Skeletal muscle satellite cell (primary cell): ENCODE measurements around the gene SLC29A1. TPM values are rescaled to one million over a fixed set of nuclear protein-coding genes. Genes with fewer than 3 reads are reported as not detected.

Experiments used
- H3K27me3 ChIP-seq: 2 replicates; pipeline ENCODE4 v1.7.0; 2013; ENCODE audit warnings: low read length; ENCODE audit not compliant: control insufficient read depth, insufficient read depth
- H3K36me3 ChIP-seq: 2 replicates; pipeline ENCODE4 v1.7.0; 2013; ENCODE audit warnings: mild to moderate bottlenecking, control low read depth, low read length; ENCODE audit not compliant: insufficient read depth
- H3K4me1 ChIP-seq: 2 replicates; pipeline ENCODE4 v1.7.0; 2013; ENCODE audit warnings: low read length; ENCODE audit not compliant: control insufficient read depth, insufficient read depth
- H3K4me2 ChIP-seq: 2 replicates; pipeline ENCODE4 v1.7.0; 2013; ENCODE audit warnings: mild to moderate bottlenecking, low read length
- H3K4me3 ChIP-seq: 2 replicates; pipeline ENCODE4 v1.7.0; 2013; ENCODE audit warnings: low read length
- H3K9ac ChIP-seq: 2 replicates; pipeline ENCODE4 v1.7.0; 2013; ENCODE audit warnings: mild to moderate bottlenecking, low read depth, low read length, moderate library complexity
- H3K9me3 ChIP-seq: replicated peaks from 2 replicates; pipeline ENCODE4 v1.7.0; 2013; ENCODE audit warnings: mild to moderate bottlenecking, control low read depth, low read length
- small RNA-seq: library from RNA; depleted of rRNA; stranded (forward); fragments of <200 nt; gene quantifications from one replicate; pipeline ENCODE3, GENCODE V24; 2012

The SLC29A1 gene

GRCh38 chr6:44277763-44278162, 54.4 kb downstream of the SLC29A1 start:
- H3K4me2 ChIP-seq = no peak overlapping the region
- no peak overlapping the region for H3K9ac ChIP-seq
- H3K4me3 ChIP-seq = no peak overlapping the region
- peaks cover 3% of the 10 kb centered on the region for H3K4me1 ChIP-seq
- no peaks in the 10 kb centered on the region for H3K9me3 ChIP-seq
- peaks cover 62% of the 10 kb centered on the region for H3K27me3 ChIP-seq
- no peaks in the 10 kb centered on the region for H3K36me3 ChIP-seq

DNA sequence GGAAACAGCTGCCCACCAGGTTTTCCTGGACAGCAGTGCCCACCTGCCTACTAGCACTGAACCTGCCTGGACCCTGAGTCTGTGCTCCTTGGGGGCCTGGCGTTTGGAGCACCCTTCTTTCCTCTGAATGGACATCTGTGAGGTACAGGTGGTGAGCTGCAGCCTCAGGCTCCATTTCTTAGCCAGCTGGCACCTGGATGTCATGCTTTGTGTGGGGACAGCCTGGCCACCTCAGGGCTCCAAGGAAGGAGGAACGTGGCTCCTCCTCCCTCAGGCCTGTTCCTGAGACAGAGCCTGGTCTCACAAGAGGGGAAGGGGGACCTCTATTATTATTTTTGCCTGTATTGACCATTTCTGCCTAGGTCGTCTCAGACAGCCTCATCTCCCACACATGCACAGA, 54.9 kb downstream of the SLC29A1 start:
- no peaks in the 10 kb centered on the region for H3K9me3 ChIP-seq
- no peak overlapping the region for H3K9ac ChIP-seq
- peaks cover 3% of the 10 kb centered on the region for H3K4me1 ChIP-seq
- no peak overlapping the region for H3K4me3 ChIP-seq
- H3K36me3 ChIP-seq = no peaks in the 10 kb centered on the region
- peaks cover 61% of the 10 kb centered on the region for H3K27me3 ChIP-seq
- no peak overlapping the region for H3K4me2 ChIP-seq

DNA sequence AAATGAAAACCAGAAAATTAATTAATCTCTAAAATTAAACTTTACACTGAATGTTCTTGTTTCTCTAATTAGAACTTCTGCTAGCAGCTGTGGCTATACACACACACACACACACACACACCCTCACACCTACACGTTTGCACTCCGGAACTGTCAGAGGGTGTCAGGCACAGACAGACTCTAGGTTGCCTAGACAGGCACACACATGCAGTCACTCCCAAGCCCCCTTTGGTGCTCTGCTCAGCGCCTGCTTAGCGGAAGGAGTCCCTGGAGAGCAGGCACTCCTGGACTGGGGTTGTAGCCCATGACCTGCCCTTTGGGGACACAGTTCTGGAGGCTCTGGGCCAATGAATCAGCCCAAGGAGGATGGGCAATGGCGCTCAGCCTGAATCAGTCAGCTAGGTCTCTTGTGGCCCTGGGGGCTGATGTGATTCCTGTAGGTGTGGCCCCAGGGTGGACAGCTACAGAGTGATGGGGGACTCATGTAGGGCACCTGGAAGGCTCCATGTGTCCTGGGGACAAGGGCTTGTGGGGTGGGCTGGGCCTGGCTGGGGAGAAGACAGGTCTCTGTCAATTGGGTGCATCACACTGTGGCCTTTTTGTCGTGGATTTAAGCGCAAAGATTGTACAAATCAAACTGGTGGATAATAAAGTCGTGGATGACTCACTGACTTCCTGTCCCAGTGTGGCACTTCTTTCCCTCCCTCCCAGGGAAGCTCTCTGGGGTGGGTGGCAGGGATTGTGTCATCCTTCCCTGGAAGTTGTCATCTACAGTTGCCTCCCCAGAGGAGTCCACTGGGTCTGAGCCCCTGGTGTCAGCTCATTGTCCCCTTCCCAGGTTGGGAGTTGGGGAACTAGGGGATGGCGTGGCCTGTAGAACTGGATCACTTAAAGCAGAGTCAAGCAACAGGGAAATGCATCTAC, 55.6 kb downstream of the SLC29A1 start:
- Histone ChIP-seq H3K27me3 (peaks cover 63% of the 10 kb centered on the region), H3K9ac (no peak overlapping the region), H3K4me1 (peaks cover 3% of the 10 kb centered on the region), H3K36me3 (no peaks in the 10 kb centered on the region), H3K4me3 (no peak overlapping the region), H3K4me2 (no peak overlapping the region), H3K9me3 (no peaks in the 10 kb centered on the region)

Small RNAs within 50 kb of the gene (small RNA-seq; reads per million reads assigned to genes)
- not detected for gene RN7SL811P
